HL-60 (cell line): ENCODE data around the gene CD34.

ENCODE experiments used
- CTCF ChIP-seq: IDR thresholded peaks from one replicate; pipeline ENCODE4 v1.5.1; 2011; ENCODE audit warnings: low read length, control low read depth, inconsistent platforms; ENCODE audit not compliant: insufficient read depth
- GABPA ChIP-seq: IDR thresholded peaks from 2 replicates; pipeline ENCODE4 v1.6.1; 2012; ENCODE audit warnings: low read depth
- POLR2AphosphoS5 ChIP-seq: IDR thresholded peaks from 2 replicates; pipeline ENCODE4 v1.6.1; 2012; ENCODE audit warnings: low read depth
- REST ChIP-seq: IDR thresholded peaks from 2 replicates; pipeline ENCODE4 v1.6.1; 2012; ENCODE audit warnings: low read depth; ENCODE audit not compliant: insufficient replicate concordance
- SPI1 ChIP-seq: IDR thresholded peaks from 2 replicates; pipeline ENCODE4 v1.6.1; 2012; ENCODE audit warnings: low read depth, mild to moderate bottlenecking, borderline replicate concordance

GRCh38 chr1:207837673-207838072 is 73.3 kb downstream of the CD34 start:
- no peak for TF ChIP-seq POLR2AphosphoS5
- TF ChIP-seq CTCF = no peak
- no peak for TF ChIP-seq GABPA
- no peak for TF ChIP-seq REST
- TF ChIP-seq SPI1 = no peak
